Gastroesophageal sphincter (tissue), 4 donors: Measurements from ENCODE around the gene VCL. TPM values are rescaled to one million over a fixed set of nuclear protein-coding genes. Genes with fewer than 3 reads are reported as not detected.
"Not testable (repeated sequence)": the region's sequence is repeated elsewhere in the genome, so short reads cannot be mapped to it uniquely, and the experiment has no call there.

Source experiments
- ATAC-seq: fragments of 150-250 bp; one replicate; pipeline ENCODE4 v1.9.1; 2016; ENCODE audit warnings: mild to moderate bottlenecking, moderate library complexity
- H3K27ac ChIP-seq, 4 donors: fragments of 200-600 bp; sonication (generic) in 3 of 4; 1 replicate in 3 of 4; 2 replicates in 1 of 4; pipeline ENCODE4 v1.5.1; 2016 to 2019
- H3K27me3 ChIP-seq: fragments of 200-600 bp; sonication (generic); one replicate; pipeline ENCODE4 v1.5.1; 2019
- H3K36me3 ChIP-seq, 2 donors: fragments of 200-600 bp; sonication (generic); one replicate each; pipeline ENCODE4 v1.5.1; 2019; ENCODE audit warnings: control low read depth in 1 of 2
- H3K4me1 ChIP-seq, 3 donors: fragments of 200-600 bp; sonication (generic); 1 replicate in 2 of 3; 2 replicates in 1 of 3; pipeline ENCODE4 v1.5.1; 2016 to 2019; ENCODE audit warnings: control low read depth in 2 of 3
- H3K4me3 ChIP-seq, 2 donors: fragments of 200-600 bp; sonication (generic); one replicate each; pipeline ENCODE4 v1.5.1; 2019; ENCODE audit warnings: mild to moderate bottlenecking in 1 of 2, moderate library complexity in 1 of 2
- H3K9me3 ChIP-seq, 3 donors: fragments of 200-600 bp; sonication (generic); one replicate each; pipeline ENCODE4 v1.5.1; 2017 to 2019; ENCODE audit warnings: control low read depth in 2 of 3
- CTCF ChIP-seq, 4 experiments: fragments of 200-600 bp in 2 of 4; fragments of 450-650 bp in 2 of 4; sonication (generic) in 1 of 4; IDR thresholded peaks; one replicate each; pipeline ENCODE4 v1.5.1; 2017 to 2019; ENCODE audit warnings: antibody characterized with exemption in 4 of 4, mild to moderate bottlenecking in 2 of 4, moderate library complexity in 2 of 4
- EP300 ChIP-seq: sonication (generic); formaldehyde crosslinking; IDR thresholded peaks from one replicate; pipeline ENCODE4 v1.6.1; 2017; ENCODE audit warnings: antibody characterized with exemption, mild to moderate bottlenecking
- POLR2A ChIP-seq, 2 donors: fragments of 450-650 bp; IDR thresholded peaks; one replicate each; pipeline ENCODE4 v1.6.1; 2017; ENCODE audit warnings: antibody characterized with exemption in 2 of 2, mild to moderate bottlenecking in 2 of 2, moderate library complexity in 1 of 2
- POLR2AphosphoS5 ChIP-seq: sonication (generic); formaldehyde crosslinking; IDR thresholded peaks from one replicate; pipeline ENCODE4 v1.6.1; 2017; ENCODE audit warnings: antibody characterized with exemption
- WGBS, 2 donors: methylation state at CpG; one replicate each; pipeline ENCODE4 v1.1.5; 2018; ENCODE audit warnings: low coverage in 1 of 2; 5-methylcytosine and 5-hydroxymethylcytosine counted together
- total RNA-seq, 4 donors: library from RNA; depleted of rRNA; stranded (reverse); fragments of >200 nt; gene quantifications; one replicate each; pipeline ENCODE4 v1.1.0, GENCODE V29; 2016

Gene VCL
- total RNA-seq, 4 donors from 2014 or later, result 433 to 615 (median 440) TPM

DNA sequence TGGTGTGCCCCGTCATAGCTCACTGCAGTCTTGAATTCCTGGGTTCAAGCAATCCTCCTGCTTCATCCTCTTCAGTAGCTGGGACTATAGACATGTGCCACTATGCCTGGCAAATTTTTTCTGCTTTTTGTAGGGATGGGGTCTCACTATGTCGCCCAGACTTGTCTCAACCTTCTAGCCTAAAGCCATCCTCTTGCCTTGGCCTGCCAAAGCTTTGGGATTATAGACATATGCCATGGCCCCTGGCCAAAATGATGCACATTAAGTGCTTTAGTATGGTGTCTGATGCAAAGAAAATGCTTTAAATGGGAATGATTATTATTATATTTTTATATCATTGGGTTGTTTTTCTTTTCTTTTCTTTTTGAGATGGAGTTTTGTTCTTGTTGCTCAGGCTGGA, 33.2 kb upstream of the VCL start:
- 100% methylated on average over 1 to 2 of the region's 2 CpGs for WGBS, 2 donors
- Histone ChIP-seq H3K4me1 (peaks cover 11 to 51% (median 24%) of the 10 kb centered on the region in 3 donors), H3K4me3 (no peak overlapping the region), H3K36me3 (no peaks in the 10 kb centered on the region), H3K27ac (peak overlapping the region in 2 of 4 donors; percentile 4 to 87), H3K9me3 (no peaks in the 10 kb centered on the region), H3K27me3 (no peaks in the 10 kb centered on the region)
- ATAC-seq, result no peak
- TF ChIP-seq EP300, result no peak
- no peak for TF ChIP-seq CTCF (IDR thresholded peaks at IDR 0.05)
- TF ChIP-seq POLR2AphosphoS5, result no peak
- no peak for TF ChIP-seq POLR2A (IDR thresholded peaks at IDR 0.05)

DNA sequence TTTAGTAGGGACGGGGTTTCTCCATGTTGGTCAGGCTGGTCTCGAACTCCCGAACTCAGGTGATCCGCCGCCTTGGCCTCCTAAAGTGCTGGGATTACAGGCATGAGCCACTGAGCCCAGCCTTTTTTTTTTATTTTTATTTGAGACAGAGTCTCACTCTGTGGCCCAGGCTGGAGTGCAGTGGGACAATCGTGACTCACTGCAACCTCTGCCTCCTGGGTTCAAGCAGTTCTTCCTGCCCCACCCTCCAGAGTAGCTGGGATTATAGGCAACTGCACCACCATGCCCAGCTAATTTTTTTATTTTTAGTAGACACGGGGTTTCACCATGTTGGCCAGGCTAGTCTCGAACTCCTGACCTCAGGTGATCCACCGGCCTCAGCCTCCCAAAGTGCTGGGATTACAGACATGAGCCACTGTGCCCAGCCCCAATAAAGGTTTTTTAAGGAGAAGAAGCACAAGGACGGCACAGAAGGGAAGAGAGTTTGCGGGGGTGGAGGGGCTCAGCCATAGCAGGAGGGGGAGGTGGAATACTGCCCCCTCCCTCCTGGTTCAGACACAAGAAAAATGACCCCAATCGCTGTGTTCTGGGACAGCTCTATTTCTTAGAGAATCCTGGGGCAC, 32.5 kb upstream of the VCL start:
- not testable (repeated sequence) for ATAC-seq, H3K9me3 ChIP-seq, H3K36me3 ChIP-seq, H3K27me3 ChIP-seq
- Histone ChIP-seq H3K4me3 (peak overlapping the region in 1 of 2 donors; percentile 22), H3K4me1 (peaks cover 11 to 51% (median 24%) of the 10 kb centered on the region in 3 donors), H3K27ac (peak overlapping the region; percentile 87 to 99 (median 88))
- WGBS, 2 donors, result 46 to 94% methylated on average over 6 to 7 of the region's 12 CpGs

DNA sequence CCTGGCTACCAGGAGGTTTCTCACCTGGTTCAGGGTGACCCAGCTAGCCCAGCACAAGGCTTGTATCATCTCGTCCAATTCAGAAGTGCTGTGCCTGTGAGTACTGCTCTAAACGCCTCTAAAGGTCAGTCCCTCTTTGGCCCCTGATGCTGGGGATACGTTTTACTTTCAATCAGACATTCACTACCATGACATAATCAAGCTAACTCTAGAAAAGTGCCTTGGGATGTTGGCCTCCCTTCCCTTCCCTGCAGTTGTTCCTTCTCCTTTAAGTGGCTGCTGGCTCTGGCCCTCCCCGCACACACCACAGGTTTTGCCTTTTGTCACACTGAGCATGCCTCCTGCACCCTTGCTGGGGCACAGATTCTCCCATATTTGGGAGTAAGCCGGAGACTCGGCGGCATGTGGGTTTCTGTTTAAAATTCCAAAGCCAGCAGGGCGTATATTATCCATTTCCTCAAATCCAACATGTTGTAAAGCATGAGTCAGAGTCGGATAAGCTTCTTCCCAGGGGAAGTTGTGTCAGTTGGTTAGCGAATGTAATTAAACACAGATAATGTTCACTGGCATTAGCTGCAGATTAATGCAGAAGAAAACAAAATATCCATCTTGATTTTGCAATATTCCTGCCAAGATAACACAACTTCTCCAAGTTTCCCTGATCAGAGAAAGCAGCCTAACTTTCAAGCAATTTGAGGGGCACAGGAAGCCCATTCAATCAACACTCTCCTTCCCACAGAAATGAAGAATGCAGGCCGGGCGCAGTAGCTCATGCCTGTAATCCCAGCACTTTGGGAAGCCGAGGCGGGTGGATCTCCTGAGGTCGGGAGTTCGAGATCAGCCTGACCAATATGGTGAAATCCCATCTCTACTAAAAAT, 31.8 kb upstream of the VCL start:
- no peaks in the 10 kb centered on the region for H3K27me3 ChIP-seq
- H3K4me3 ChIP-seq, result peak overlapping the region in 1 of 2 donors; percentile 22
- peaks cover 11 to 53% (median 24%) of the 10 kb centered on the region in 3 donors for H3K4me1 ChIP-seq
- no peaks in the 10 kb centered on the region for H3K9me3 ChIP-seq
- TF ChIP-seq POLR2A (IDR thresholded peaks at IDR 0.05) (peak in 1 of 2 donors; percentile 19), CTCF (IDR thresholded peaks at IDR 0.05) (no peak), EP300 (no peak), POLR2AphosphoS5 (peak; percentile 88)
- WGBS, 2 donors, result 6 to 8% methylated on average over 9 to 10 of the region's 16 CpGs
- H3K36me3 ChIP-seq, result no peaks in the 10 kb centered on the region
- peak; percentile 97 for ATAC-seq
- H3K27ac ChIP-seq, result peak overlapping the region; percentile 87 to 99 (median 88)

- Histone ChIP-seq H3K27me3 (no peaks in the 10 kb centered on the region), H3K36me3 (no peaks in the 10 kb centered on the region), H3K4me3 (no peak overlapping the region), H3K4me1 (peaks cover 11 to 54% (median 24%) of the 10 kb centered on the region in 3 donors), H3K27ac (peak overlapping the region; percentile 87 to 99 (median 88)), H3K9me3 (no peaks in the 10 kb centered on the region)
- ATAC-seq, result no peak
- TF ChIP-seq CTCF (IDR thresholded peaks at IDR 0.05) (no peak), EP300 (no peak), POLR2A (IDR thresholded peaks at IDR 0.05) (no peak)
- WGBS, 2 donors, result 50 to 69% methylated on average over 1 to 2 of the region's 4 CpGs
Observed at GRCh38 chr10:73967022-73967429, 30.9 kb upstream of the VCL start.

DNA sequence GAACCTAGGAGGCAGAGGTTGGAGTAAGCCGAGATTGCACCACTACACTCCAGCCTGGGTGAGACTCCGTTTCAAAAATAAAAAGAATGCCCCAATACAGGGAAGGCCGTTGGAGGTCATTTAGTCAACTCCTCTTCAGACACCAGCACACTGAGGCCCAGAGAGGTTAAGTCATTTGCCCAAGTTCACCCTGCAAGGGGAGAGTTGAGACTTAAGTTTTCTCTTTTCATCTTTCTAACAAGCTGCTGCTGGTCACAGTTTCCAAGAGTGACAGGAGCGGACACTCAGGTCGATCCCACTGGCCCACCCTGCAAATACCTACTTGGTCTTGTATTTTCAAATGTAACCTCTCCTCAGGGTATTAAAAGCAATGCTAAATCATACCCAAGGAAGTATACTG, 30.4 kb upstream of the VCL start:
- 61 to 90% methylated on average over 2 to 5 of the region's 5 CpGs for WGBS, 2 donors
- Histone ChIP-seq H3K9me3 (no peaks in the 10 kb centered on the region), H3K27me3 (no peaks in the 10 kb centered on the region), H3K4me3 (no peak overlapping the region), H3K27ac (peak overlapping the region; percentile 87 to 99 (median 88)), H3K36me3 (no peaks in the 10 kb centered on the region), H3K4me1 (peaks cover 11 to 54% (median 24%) of the 10 kb centered on the region in 3 donors)
- ATAC-seq, result no peak
- TF ChIP-seq POLR2AphosphoS5, result no peak
- no peak for TF ChIP-seq CTCF (IDR thresholded peaks at IDR 0.05)
- no peak for TF ChIP-seq POLR2A (IDR thresholded peaks at IDR 0.05)
- no peak for TF ChIP-seq EP300
